ENCODE data around the gene RETREG3. TPM values are rescaled to one million over a fixed set of nuclear protein-coding genes. Genes with fewer than 3 reads are reported as not detected.

Gene RETREG3
- total and polyA plus RNA-seq, 2 of the 13 experiments (the other 11 are each of a cell fraction or from before 2014, with no cell fraction given) = 47.0 to 55.8 TPM

DNA sequence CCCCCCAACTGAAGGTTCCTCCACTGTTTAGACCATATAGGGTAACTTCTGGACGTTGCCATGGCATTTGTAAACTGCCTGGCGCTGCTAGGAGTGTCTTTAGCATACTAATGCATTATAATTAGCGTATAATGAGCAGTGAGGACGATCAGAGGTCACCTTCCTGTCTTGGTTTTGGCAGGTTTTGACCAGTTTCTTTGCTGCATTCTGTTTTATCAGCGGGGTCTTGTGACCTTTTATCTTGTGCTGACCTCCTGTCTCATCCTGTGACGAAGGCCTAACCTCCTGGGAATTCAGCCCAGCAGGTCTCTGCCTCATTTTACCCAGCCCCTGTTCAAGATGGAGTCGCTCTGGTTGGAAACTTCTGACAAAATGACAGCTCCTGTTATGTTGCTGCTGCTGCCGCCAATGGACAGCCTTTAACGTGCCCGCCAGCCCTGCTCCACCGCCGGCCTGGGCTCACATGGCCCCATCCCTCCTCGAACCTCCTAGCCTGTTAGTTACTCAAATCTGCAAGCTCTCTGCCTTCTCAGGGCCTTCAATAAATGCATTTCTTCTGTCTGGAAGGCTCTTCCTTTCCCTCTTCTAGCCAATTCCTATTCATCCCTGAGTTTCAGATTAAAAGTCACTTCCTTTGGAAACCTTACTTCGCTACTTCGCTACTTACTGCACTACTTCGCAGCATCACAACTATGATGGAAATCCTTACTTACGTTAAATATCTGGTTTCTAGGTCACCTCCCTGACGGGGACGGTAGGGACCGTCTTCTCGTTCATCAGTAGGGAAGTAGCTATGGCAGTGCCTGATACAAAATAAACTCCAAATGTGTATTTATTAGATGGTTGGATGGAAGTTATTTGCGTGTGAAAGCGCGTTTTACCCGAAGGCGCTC is 73.8 kb downstream of the RETREG3 start (continued):
- TF ChIP-seq ZNF816 (CRISPR knock-in tag; IDR thresholded peaks at IDR 0.05; ENCODE audit: borderline replicate concordance) (0 out of 2 replicates have a peak, but pooled peaks have one; percentile 70), AKAP8 (CRISPR knock-in tag; IDR thresholded peaks at IDR 0.05) (no peak), SALL2 (CRISPR knock-in tag; IDR thresholded peaks at IDR 0.05) (no peak), ZNF296 (CRISPR knock-in tag; conservative IDR thresholded peaks at IDR 0.05) (no peak; the same call in 1 of the 2 replicates), ZNF776 (CRISPR knock-in tag; IDR thresholded peaks at IDR 0.05) (no peak), ZNF333 (CRISPR knock-in tag; IDR thresholded peaks at IDR 0.05; ENCODE audit: borderline replicate concordance) (no peak), SSRP1 (CRISPR knock-in tag; IDR thresholded peaks at IDR 0.05) (peak; percentile 71; the same call in 1 of the 2 replicates), ZNF720 (CRISPR knock-in tag; IDR thresholded peaks at IDR 0.05) (no peak), ZNF343 (CRISPR knock-in tag; IDR thresholded peaks at IDR 0.05) (0 out of 2 replicates have a peak, but pooled peaks have one; percentile 15), SRSF1 (optimal IDR thresholded peaks at IDR 0.05; ENCODE audit: low read depth, low read length) (no peak), ZNF546 (CRISPR knock-in tag; conservative IDR thresholded peaks at IDR 0.05) (no peak), SCMH1 (CRISPR knock-in tag; IDR thresholded peaks at IDR 0.05; ENCODE audit: borderline replicate concordance) (no peak), JUND (CRISPR knock-in tag; IDR thresholded peaks at IDR 0.05) (no peak; the same call in 1 of the 2 replicates), EZH2 (conservative IDR thresholded peaks at IDR 0.05; ENCODE audit: low read depth, low read length) (no peak), SIN3A (IDR thresholded peaks at IDR 0.05; ENCODE audit: borderline replicate concordance, low read depth, low read length) (no peak), KDM5A (IDR thresholded peaks at IDR 0.05; ENCODE audit: borderline replicate concordance, low read length) (peak; percentile 47; the same call in 1 of the 2 replicates), TMF1 (CRISPR knock-in tag; IDR thresholded peaks at IDR 0.05; ENCODE audit: low read depth) (no peak), MIER3 (CRISPR knock-in tag; IDR thresholded peaks at IDR 0.05; ENCODE audit: borderline replicate concordance) (no peak), ZNF570 (CRISPR knock-in tag; IDR thresholded peaks at IDR 0.05; ENCODE audit: borderline replicate concordance) (no peak)
- TF ChIP-seq, protein P1, sequence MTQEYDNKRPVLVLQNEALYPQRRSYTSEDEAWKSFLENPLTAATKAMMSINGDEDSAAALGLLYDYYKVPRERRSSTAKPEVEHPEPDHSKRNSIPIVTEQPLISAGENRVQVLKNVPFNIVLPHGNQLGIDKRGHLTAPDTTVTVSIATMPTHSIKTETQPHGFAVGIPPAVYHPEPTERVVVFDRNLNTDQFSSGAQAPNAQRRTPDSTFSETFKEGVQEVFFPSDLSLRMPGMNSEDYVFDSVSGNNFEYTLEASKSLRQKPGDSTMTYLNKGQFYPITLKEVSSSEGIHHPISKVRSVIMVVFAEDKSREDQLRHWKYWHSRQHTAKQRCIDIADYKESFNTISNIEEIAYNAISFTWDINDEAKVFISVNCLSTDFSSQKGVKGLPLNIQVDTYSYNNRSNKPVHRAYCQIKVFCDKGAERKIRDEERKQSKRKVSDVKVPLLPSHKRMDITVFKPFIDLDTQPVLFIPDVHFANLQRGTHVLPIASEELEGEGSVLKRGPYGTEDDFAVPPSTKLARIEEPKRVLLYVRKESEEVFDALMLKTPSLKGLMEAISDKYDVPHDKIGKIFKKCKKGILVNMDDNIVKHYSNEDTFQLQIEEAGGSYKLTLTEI (CRISPR knock-in tag; conservative IDR thresholded peaks at IDR 0.05) = no peak
- TF ChIP-seq, protein P2, sequence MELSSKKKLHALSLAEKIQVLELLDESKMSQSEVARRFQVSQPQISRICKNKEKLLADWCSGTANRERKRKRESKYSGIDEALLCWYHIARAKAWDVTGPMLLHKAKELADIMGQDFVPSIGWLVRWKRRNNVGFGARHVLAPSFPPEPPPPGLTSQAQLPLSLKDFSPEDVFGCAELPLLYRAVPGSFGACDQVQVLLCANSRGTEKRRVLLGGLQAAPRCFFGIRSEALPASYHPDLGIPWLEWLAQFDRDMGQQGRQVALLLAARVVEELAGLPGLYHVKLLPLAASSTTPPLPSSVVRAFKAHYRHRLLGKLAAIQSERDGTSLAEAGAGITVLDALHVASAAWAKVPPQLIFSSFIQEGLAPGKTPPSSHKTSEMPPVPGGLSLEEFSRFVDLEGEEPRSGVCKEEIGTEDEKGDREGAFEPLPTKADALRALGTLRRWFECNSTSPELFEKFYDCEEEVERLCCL (CRISPR knock-in tag; IDR thresholded peaks at IDR 0.05; ENCODE audit: borderline replicate concordance) = no peak
- TF ChIP-seq, protein P3, sequence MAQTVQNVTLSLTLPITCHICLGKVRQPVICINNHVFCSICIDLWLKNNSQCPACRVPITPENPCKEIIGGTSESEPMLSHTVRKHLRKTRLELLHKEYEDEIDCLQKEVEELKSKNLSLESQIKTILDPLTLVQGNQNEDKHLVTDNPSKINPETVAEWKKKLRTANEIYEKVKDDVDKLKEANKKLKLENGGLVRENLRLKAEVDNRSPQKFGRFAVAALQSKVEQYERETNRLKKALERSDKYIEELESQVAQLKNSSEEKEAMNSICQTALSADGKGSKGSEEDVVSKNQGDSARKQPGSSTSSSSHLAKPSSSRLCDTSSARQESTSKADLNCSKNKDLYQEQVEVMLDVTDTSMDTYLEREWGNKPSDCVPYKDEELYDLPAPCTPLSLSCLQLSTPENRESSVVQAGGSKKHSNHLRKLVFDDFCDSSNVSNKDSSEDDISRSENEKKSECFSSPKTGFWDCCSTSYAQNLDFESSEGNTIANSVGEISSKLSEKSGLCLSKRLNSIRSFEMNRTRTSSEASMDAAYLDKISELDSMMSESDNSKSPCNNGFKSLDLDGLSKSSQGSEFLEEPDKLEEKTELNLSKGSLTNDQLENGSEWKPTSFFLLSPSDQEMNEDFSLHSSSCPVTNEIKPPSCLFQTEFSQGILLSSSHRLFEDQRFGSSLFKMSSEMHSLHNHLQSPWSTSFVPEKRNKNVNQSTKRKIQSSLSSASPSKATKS (CRISPR knock-in tag; IDR thresholded peaks at IDR 0.05) = no peak
- TF ChIP-seq, protein P4, sequence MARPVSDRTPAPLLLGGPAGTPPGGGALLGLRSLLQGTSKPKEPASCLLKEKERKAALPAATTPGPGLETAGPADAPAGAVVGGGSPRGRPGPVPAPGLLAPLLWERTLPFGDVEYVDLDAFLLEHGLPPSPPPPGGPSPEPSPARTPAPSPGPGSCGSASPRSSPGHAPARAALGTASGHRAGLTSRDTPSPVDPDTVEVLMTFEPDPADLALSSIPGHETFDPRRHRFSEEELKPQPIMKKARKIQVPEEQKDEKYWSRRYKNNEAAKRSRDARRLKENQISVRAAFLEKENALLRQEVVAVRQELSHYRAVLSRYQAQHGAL (CRISPR knock-in tag; IDR thresholded peaks at IDR 0.05; ENCODE audit: not compliant biosample characterization) = no peak

Data from HepG2 (cell line).